SK-N-SH (cell line): ENCODE results near the gene TWSG1. TPM values are rescaled to one million over a fixed set of nuclear protein-coding genes. Genes with fewer than 3 reads are reported as not detected.

Experiments used
- CTCF ChIA-PET: fragments of 300-600, 350-600 bp; formaldehyde crosslinking; extraction: SDS; loops from one replicate; lab custom pipeline; 2021; lab: Yijun Ruan, JAX
- POLR2A ChIA-PET: fragments of 350-600 bp; sonication (Branson Sonifier 250); formaldehyde crosslinking; extraction: SDS; loops from one replicate; lab custom pipeline; 2020; ENCODE audit warnings: antibody characterized with exemption, inconsistent platforms; lab: Yijun Ruan, JAX
- DNase-seq: peaks from one replicate; pipeline ENCODE4 v3.0.0; 2012
- H2AFZ ChIP-seq: fragments of 200-600 bp; sonication (generic); 2 replicates; pipeline ENCODE4 v1.8.1; 2016; ENCODE audit warnings: antibody characterized with exemption, mild to moderate bottlenecking, low read depth
- H3F3A ChIP-seq: fragments of 200-600 bp; sonication (generic); replicated peaks from 2 replicates; pipeline ENCODE3; 2016; ENCODE audit warnings: antibody characterized with exemption, mild to moderate bottlenecking; ENCODE audit not compliant: insufficient read depth
- H3K27ac ChIP-seq, 2 experiments: fragments of 200-500 bp in 1 of 2; fragments of 200-600 bp in 1 of 2; sonication (Bioruptor generic) in 1 of 2; sonication (generic), shearing (Covaris generic) in 1 of 2; 2 replicates each; pipeline versions ENCODE4 v1.5.1 to v1.6.1; 2014 to 2016; ENCODE audit warnings: low read depth in 2 of 2, inconsistent platforms in 1 of 2, low read length in 1 of 2, mild to moderate bottlenecking in 1 of 2, mixed read lengths in 1 of 2
- H3K27me3 ChIP-seq: fragments of 200-600 bp; sonication (generic), shearing (Covaris generic); 2 replicates; pipeline ENCODE4 v1.6.1; 2016; ENCODE audit warnings: mixed run types; ENCODE audit not compliant: insufficient read depth
- H3K36me3 ChIP-seq, 2 experiments: fragments of 200-500 bp in 1 of 2; fragments of 200-600 bp in 1 of 2; sonication (Bioruptor generic) in 1 of 2; sonication (generic) in 1 of 2; replicated peaks in 1 of 2; 2 replicates each; pipeline versions ENCODE3 to v1.5.1; 2014 to 2016; ENCODE audit warnings: low read length in 1 of 2, mild to moderate bottlenecking in 1 of 2; ENCODE audit not compliant: insufficient read depth in 2 of 2, control insufficient read depth in 1 of 2
- H3K4me1 ChIP-seq, 2 experiments: fragments of 200-500 bp in 1 of 2; fragments of 200-600 bp in 1 of 2; sonication (Bioruptor generic) in 1 of 2; sonication (generic), shearing (Covaris generic) in 1 of 2; 2 replicates each; pipeline versions ENCODE4 v1.5.1 to v1.6.1; 2014 to 2016; ENCODE audit warnings: low read depth in 1 of 2, low read length in 1 of 2, mixed run types in 1 of 2; ENCODE audit not compliant: insufficient read depth in 2 of 2, control insufficient read depth in 1 of 2
- H3K4me2 ChIP-seq: fragments of 200-600 bp; sonication (generic), shearing (Covaris generic); 2 replicates; pipeline ENCODE4 v1.6.1; 2017; ENCODE audit warnings: mixed run types
- H3K4me3 ChIP-seq, 2 experiments: fragments of 200-500 bp in 1 of 2; fragments of 200-600 bp in 1 of 2; sonication (Bioruptor generic) in 1 of 2; sonication (generic), shearing (Covaris generic) in 1 of 2; 2 replicates each; pipeline versions ENCODE4 v1.5.1 to v1.8.1; 2014 to 2016; ENCODE audit warnings: low read depth in 2 of 2, inconsistent platforms in 1 of 2, low read length in 1 of 2, mild to moderate bottlenecking in 1 of 2, mixed read lengths in 1 of 2, moderate library complexity in 1 of 2
- H3K79me2 ChIP-seq: fragments of 200-600 bp; sonication (generic); 2 replicates; pipeline ENCODE4 v1.8.1; 2017; ENCODE audit warnings: mild to moderate bottlenecking; ENCODE audit not compliant: insufficient read depth
- H3K9ac ChIP-seq: fragments of 200-600 bp; sonication (generic); 2 replicates; pipeline ENCODE4 v1.6.1; 2017; ENCODE audit warnings: mixed run types
- H3K9me2 ChIP-seq: fragments of 200-600 bp; sonication (generic); 2 replicates; pipeline ENCODE4 v1.6.1; 2017; ENCODE audit warnings: mixed run types
- H3K9me3 ChIP-seq: fragments of 200-600 bp; sonication (generic); 2 replicates; pipeline ENCODE4 v1.6.1; 2017; ENCODE audit warnings: mixed run types, mild to moderate bottlenecking, moderate library complexity
- H4K20me1 ChIP-seq: fragments of 200-600 bp; sonication (generic); 2 replicates; pipeline ENCODE4 v1.6.1; 2017; ENCODE audit warnings: mild to moderate bottlenecking, mixed run types; ENCODE audit not compliant: insufficient read depth
- EZH2phosphoT487 ChIP-seq: fragments of 200-600 bp; sonication (generic); IDR thresholded peaks from 2 replicates; pipeline ENCODE4 v1.6.1; 2017; ENCODE audit warnings: low read depth, mixed run types, mild to moderate bottlenecking, antibody characterized with exemption, moderate library complexity, borderline replicate concordance
- FOSL2 ChIP-seq: IDR thresholded peaks from 2 replicates; pipeline ENCODE4 v1.4.0; 2012; ENCODE audit warnings: low read depth, mild to moderate bottlenecking, moderate library complexity, borderline replicate concordance
- FOXJ3 ChIP-seq: sonication (generic); formaldehyde crosslinking; IDR thresholded peaks from 2 replicates; pipeline ENCODE4 v1.5.1; 2020; ENCODE audit warnings: mild to moderate bottlenecking, missing genetic modification reagents
- MEF2A ChIP-seq: IDR thresholded peaks from 2 replicates; pipeline ENCODE4 v1.4.0; 2012; ENCODE audit warnings: low read depth, borderline replicate concordance
- RXRA ChIP-seq: IDR thresholded peaks from 2 replicates; pipeline ENCODE4 v1.4.0; 2012; ENCODE audit warnings: low read depth, mild to moderate bottlenecking, borderline replicate concordance
- SIN3A ChIP-seq: IDR thresholded peaks from 2 replicates; pipeline ENCODE4 v1.6.1; 2012; ENCODE audit warnings: low read depth, mild to moderate bottlenecking, low read length, moderate library complexity, borderline replicate concordance
- SMC3 ChIP-seq: IDR thresholded peaks from 2 replicates; pipeline ENCODE4 v1.6.1; 2012; ENCODE audit warnings: low read depth, low read length, improper control_type of control experiment
- TAF1 ChIP-seq: IDR thresholded peaks from 2 replicates; pipeline ENCODE4 v1.6.1; 2012; ENCODE audit warnings: low read depth, mild to moderate bottlenecking, low read length, moderate library complexity, borderline replicate concordance
- YY1 ChIP-seq: IDR thresholded peaks from 2 replicates; pipeline ENCODE4 v1.4.0; 2012; ENCODE audit warnings: low read depth, mild to moderate bottlenecking
- WGBS: methylation state at CpG from one replicate; pipeline ENCODE4 v1.1.6; 2017; ENCODE audit warnings: low lambda C conversion rate; 5-methylcytosine and 5-hydroxymethylcytosine counted together
- polyA plus RNA-seq, 3 experiments: library from polyadenylated mRNA; depleted of rRNA; stranded (reverse); fragments of >200 nt; gene quantifications; 2 replicates each; pipeline ENCODE4 v1.2.3, GENCODE V29; 2012
- TF ChIP-seq, protein P1 (sequence below): IDR thresholded peaks from 2 replicates; pipeline ENCODE4 v1.4.0; 2012; ENCODE audit warnings: low read depth, borderline replicate concordance
- TF ChIP-seq, protein P2 (sequence below): IDR thresholded peaks from 2 replicates; pipeline ENCODE4; 2012
- TF ChIP-seq, protein P3 (sequence below): IDR thresholded peaks from 2 replicates; pipeline ENCODE4 v1.4.0; 2012; ENCODE audit warnings: low read depth, borderline replicate concordance
- TF ChIP-seq, protein P4 (sequence below): fragments of 200-600 bp; sonication (generic); IDR thresholded peaks from 2 replicates; pipeline ENCODE4 v1.6.1; 2017; ENCODE audit warnings: antibody characterized with exemption, mild to moderate bottlenecking, moderate library complexity
- TF ChIP-seq, protein P5 (sequence below): fragments of 150-350 bp; IDR thresholded peaks from 2 replicates; pipeline ENCODE4 v1.6.1; 2017; ENCODE audit warnings: antibody characterized with exemption, low read length, low read depth, borderline replicate concordance

Gene TWSG1
- polyA plus RNA-seq, 1 of the 3 experiments (the other 2 are of a cell fraction): 44.0 TPM

DNA sequence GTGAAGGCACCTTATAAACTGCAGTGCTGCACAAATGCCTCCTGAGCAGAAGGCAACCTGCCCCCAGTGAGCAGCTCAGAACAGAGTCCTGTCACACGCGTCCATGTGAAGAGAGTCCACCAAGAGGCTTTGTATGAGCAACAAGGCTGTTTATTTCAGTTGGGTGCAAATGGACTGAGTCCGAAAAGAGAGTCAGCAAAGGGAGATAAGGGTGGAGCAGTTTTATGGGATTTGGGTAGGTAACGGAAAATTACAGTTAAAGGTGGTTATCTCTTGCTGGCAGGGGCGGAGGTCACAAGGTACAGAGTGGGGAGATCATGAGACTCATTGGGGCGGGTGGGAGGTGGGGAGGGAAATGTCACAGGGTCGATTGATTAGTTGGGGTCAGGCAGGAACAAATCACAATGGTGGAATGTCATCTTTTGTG, 87.3 kb downstream of the TWSG1 start:
- Histone ChIP-seq H3K27me3 (no peaks in the 10 kb centered on the region), H3K9me2 (no peaks in the 10 kb centered on the region), H4K20me1 (no peaks in the 10 kb centered on the region), H3K79me2 (no peaks in the 10 kb centered on the region), H3K9ac (no peak overlapping the region), H3K4me2 (no peak overlapping the region), H2AFZ (no peak overlapping the region), H3K4me3 (no peak overlapping the region), H3K9me3 (no peaks in the 10 kb centered on the region), H3K36me3 (no peaks in the 10 kb centered on the region), H3K4me1 (peaks cover 0 to 1% of the 10 kb centered on the region in 2 experiments; a peak in 1 of 4 replicates), H3F3A (no peaks in the 10 kb centered on the region), H3K27ac (no peak overlapping the region)
- ChIA-PET POLR2A (no interaction called here), CTCF (interaction anchor here (1.0 kb wide), 1 partner anchor 373 kb away, joined by 3 read pairs; no protein-coding TSS in a partner anchor)
- TF ChIP-seq YY1 (no peak), EZH2phosphoT487 (no peak), FOSL2 (no peak), TAF1 (no peak), RXRA (no peak), MEF2A (no peak), SIN3A (no peak), FOXJ3 (CRISPR knock-in tag) (no peak), SMC3 (no peak)
- TF ChIP-seq, protein P1, sequence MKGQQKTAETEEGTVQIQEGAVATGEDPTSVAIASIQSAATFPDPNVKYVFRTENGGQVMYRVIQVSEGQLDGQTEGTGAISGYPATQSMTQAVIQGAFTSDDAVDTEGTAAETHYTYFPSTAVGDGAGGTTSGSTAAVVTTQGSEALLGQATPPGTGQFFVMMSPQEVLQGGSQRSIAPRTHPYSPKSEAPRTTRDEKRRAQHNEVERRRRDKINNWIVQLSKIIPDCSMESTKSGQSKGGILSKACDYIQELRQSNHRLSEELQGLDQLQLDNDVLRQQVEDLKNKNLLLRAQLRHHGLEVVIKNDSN: no peak
- TF ChIP-seq, protein P2, sequence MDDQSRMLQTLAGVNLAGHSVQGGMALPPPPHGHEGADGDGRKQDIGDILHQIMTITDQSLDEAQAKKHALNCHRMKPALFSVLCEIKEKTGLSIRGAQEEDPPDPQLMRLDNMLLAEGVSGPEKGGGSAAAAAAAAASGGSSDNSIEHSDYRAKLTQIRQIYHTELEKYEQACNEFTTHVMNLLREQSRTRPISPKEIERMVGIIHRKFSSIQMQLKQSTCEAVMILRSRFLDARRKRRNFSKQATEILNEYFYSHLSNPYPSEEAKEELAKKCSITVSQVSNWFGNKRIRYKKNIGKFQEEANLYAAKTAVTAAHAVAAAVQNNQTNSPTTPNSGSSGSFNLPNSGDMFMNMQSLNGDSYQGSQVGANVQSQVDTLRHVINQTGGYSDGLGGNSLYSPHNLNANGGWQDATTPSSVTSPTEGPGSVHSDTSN: no peak
- TF ChIP-seq, protein P3, sequence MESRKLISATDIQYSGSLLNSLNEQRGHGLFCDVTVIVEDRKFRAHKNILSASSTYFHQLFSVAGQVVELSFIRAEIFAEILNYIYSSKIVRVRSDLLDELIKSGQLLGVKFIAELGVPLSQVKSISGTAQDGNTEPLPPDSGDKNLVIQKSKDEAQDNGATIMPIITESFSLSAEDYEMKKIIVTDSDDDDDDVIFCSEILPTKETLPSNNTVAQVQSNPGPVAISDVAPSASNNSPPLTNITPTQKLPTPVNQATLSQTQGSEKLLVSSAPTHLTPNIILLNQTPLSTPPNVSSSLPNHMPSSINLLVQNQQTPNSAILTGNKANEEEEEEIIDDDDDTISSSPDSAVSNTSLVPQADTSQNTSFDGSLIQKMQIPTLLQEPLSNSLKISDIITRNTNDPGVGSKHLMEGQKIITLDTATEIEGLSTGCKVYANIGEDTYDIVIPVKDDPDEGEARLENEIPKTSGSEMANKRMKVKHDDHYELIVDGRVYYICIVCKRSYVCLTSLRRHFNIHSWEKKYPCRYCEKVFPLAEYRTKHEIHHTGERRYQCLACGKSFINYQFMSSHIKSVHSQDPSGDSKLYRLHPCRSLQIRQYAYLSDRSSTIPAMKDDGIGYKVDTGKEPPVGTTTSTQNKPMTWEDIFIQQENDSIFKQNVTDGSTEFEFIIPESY: no peak
- TF ChIP-seq, protein P4, sequence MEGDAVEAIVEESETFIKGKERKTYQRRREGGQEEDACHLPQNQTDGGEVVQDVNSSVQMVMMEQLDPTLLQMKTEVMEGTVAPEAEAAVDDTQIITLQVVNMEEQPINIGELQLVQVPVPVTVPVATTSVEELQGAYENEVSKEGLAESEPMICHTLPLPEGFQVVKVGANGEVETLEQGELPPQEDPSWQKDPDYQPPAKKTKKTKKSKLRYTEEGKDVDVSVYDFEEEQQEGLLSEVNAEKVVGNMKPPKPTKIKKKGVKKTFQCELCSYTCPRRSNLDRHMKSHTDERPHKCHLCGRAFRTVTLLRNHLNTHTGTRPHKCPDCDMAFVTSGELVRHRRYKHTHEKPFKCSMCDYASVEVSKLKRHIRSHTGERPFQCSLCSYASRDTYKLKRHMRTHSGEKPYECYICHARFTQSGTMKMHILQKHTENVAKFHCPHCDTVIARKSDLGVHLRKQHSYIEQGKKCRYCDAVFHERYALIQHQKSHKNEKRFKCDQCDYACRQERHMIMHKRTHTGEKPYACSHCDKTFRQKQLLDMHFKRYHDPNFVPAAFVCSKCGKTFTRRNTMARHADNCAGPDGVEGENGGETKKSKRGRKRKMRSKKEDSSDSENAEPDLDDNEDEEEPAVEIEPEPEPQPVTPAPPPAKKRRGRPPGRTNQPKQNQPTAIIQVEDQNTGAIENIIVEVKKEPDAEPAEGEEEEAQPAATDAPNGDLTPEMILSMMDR: no peak
- TF ChIP-seq, protein P5, sequence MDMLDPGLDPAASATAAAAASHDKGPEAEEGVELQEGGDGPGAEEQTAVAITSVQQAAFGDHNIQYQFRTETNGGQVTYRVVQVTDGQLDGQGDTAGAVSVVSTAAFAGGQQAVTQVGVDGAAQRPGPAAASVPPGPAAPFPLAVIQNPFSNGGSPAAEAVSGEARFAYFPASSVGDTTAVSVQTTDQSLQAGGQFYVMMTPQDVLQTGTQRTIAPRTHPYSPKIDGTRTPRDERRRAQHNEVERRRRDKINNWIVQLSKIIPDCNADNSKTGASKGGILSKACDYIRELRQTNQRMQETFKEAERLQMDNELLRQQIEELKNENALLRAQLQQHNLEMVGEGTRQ: no peak
- no peak for DNase-seq
- WGBS: 65% methylated on average over 7 of the region's 7 CpGs
